Smooth muscle cell of trachea (primary cell): ENCODE results near the gene ARGFX. TPM values are rescaled to one million over a fixed set of nuclear protein-coding genes. Genes with fewer than 3 reads are reported as not detected.

Source experiments
- total RNA-seq: library from RNA; depleted of rRNA; stranded (reverse); fragments of >200 nt; gene quantifications from 2 replicates; pipeline ENCODE4 v1.2.1, GENCODE V29; 2014

ARGFX gene
- not detected in 2 replicates for total RNA-seq

GRCh38 chr3:121567649-121568048 is at the start of gene ARGFX:
Gene ARGFX (plus strand): TSS chr3:121567949. CDS start chr3:121570714, 2,765 bp downstream.

GRCh38 chr3:121545574-121546455 is 21.9 kb upstream of the ARGFX start, which contains the start of gene POLQ:
Gene POLQ (minus strand): TSS chr3:121545988. CDS start chr3:121545877, 111 bp downstream.

GRCh38 chr3:121592856-121593702 is 25.3 kb downstream of the ARGFX start, which contains the start of gene FBXO40:
Gene FBXO40 (plus strand): TSS chr3:121593379. CDS start chr3:121620576, 27,197 bp downstream.

Other genes with a start within 250 kb of the ARGFX start
- gene POLQ, start 22.0 kb upstream of the ARGFX start, total RNA-seq = 0.99 and 6.0 TPM in 2 replicates
- under 0.01 TPM in 1 of 2 replicates, not detected in the other for gene FBXO40, start 25.4 kb downstream of the ARGFX start, total RNA-seq
- gene HCLS1, start 93.0 kb downstream of the ARGFX start, total RNA-seq = 0.15 and 0.17 TPM in 2 replicates
- gene GOLGB1, start 181.8 kb downstream of the ARGFX start, total RNA-seq = 57.4 and 64.7 TPM in 2 replicates